Measurements from ENCODE around the gene JPT2. TPM values are rescaled to one million over a fixed set of nuclear protein-coding genes. Genes with fewer than 3 reads are reported as not detected.

JPT2 gene
- total and polyA plus RNA-seq, 3 donors from 2014 or later, result 25.8 to 45.2 (median 27.9) TPM

GRCh38 chr16:1743376-1744337 lies 65.6 kb downstream of the JPT2 start:
- WGBS, 2 donors, result 87 to 96% methylated on average over 18 to 32 of the region's 32 CpGs

GRCh38 chr16:1744338-1744840 lies 66.3 kb downstream of the JPT2 start:
- TF ChIP-seq CTCF (IDR thresholded peaks at IDR 0.05) (no peak), POLR2A (IDR thresholded peaks at IDR 0.05) (no peak)

More at GRCh38 chr16:1743376-1744337, 65.6 kb downstream of the JPT2 start:
- Histone ChIP-seq H3K4me1 (no peaks in the 10 kb centered on the region), H3K27ac (no peak overlapping the region), H3K27me3 (no peaks in the 10 kb centered on the region), H3K36me3 (ENCODE audit: low read depth, missing control alignments) (no peaks in the 10 kb centered on the region), H3K4me3 (no peak overlapping the region), H3K9me3 (no peaks in the 10 kb centered on the region)
- intact Hi-C loops (cut with DNase I; ENCODE audit: low total_unique reads), result no loop called here
- TF ChIP-seq POLR2A (IDR thresholded peaks at IDR 0.05) (no peak), CTCF (IDR thresholded peaks at IDR 0.05) (no peak)
- no peak for DNase-seq

DNA sequence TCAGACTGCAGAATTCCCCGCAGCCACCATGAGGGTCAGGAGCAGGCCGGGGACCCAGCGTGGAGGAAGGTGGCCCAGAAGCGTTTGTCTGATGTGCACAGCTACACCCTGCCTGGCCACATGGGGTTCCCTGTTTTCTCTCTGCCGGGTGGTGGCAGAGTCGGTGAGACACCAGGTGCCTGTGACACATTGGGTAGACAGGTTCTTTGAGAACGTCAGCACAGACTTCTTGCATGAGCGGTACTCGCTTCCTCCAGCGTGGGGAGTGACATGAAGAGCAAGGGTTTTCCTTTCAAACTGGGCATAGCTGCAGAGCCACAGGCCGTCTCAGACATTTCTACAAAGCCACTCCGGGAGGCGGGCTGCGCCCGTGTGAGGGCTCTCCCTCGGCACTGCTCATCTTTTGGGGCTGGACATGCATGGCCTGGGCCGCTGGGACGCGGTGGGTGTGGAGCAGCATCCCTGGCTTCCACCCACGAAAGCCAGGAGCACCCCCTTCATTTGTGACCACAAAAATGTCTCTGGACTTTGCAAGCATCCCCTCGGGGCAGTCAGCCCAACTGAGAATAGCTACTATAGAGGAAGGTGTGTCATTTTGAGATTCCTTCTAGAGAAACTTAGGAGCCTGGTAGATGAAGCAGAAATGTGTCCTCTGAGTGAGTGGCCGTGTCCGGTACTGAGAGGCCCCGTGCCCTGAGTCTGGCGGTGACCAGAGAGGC lies 67.3 kb downstream of the JPT2 start:
- H3K27me3 ChIP-seq, result no peaks in the 10 kb centered on the region
- H3K4me1 ChIP-seq, result no peaks in the 10 kb centered on the region
- WGBS, 2 donors, result 92 to 94% methylated on average over 20 to 25 of the region's 25 CpGs
- H3K36me3 ChIP-seq (ENCODE audit: low read depth, missing control alignments), result no peaks in the 10 kb centered on the region
- no peak overlapping the region for H3K27ac ChIP-seq
- H3K9me3 ChIP-seq, result no peaks in the 10 kb centered on the region
- H3K4me3 ChIP-seq, result no peak overlapping the region
- intact Hi-C loops (cut with DNase I; ENCODE audit: low total_unique reads), result no loop called here
- TF ChIP-seq CTCF (IDR thresholded peaks at IDR 0.05) (no peak), POLR2A (IDR thresholded peaks at IDR 0.05) (no peak)
- DNase-seq, result no peak

More at GRCh38 chr16:1744338-1744840, 66.3 kb downstream of the JPT2 start:
- no peaks in the 10 kb centered on the region for H3K4me1 ChIP-seq
- H3K9me3 ChIP-seq, result no peaks in the 10 kb centered on the region
- H3K36me3 ChIP-seq (ENCODE audit: low read depth, missing control alignments), result no peaks in the 10 kb centered on the region
- H3K4me3 ChIP-seq, result no peak overlapping the region
- H3K27ac ChIP-seq, result no peak overlapping the region
- no peaks in the 10 kb centered on the region for H3K27me3 ChIP-seq
- no peak for DNase-seq
- intact Hi-C loops (cut with DNase I; ENCODE audit: low total_unique reads), result no loop called here
- 92% methylated on average over 15 to 24 of the region's 24 CpGs for WGBS, 2 donors

DNA sequence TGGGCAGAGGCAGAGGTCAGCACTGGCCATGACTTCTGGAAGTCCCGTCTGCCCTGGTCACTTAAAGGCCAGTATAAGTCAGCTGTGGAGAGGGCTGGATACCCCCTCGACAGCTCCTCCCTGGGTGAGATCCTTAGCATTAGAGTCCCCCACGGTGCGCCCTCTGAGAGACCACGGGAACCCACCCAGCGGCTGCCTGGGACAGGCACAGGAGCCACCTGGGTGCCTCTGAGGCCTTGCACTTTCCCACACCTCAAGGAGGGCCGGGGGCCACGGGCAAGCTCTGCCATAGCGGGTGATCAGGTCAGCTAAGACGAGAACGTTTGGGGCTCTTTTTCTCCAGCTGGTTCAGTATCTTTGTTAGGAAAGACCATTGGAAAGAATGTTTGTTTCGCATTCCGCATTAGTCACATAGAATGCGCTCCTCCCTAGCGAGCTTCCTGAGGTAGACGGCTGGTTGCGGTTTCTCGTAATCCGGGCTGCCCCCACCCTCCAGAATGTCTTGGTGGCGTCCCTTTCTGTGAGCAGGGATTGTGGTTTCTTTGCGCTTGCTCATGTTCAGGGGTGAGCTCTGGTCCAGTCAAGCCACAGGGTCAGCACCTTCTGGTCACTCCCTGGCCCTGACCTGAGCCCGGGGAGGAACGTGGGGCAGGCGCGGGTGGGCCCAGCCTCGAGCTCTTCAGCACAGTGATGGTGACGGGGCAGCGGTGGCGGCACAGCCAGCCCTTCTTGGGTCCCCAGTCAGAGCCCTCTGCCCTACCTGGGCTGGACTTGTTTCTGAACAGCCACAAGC lies 68.0 kb downstream of the JPT2 start:
- Histone ChIP-seq H3K9me3 (no peaks in the 10 kb centered on the region), H3K27me3 (no peaks in the 10 kb centered on the region), H3K36me3 (ENCODE audit: low read depth, missing control alignments) (no peaks in the 10 kb centered on the region), H3K4me3 (no peak overlapping the region), H3K4me1 (no peaks in the 10 kb centered on the region), H3K27ac (no peak overlapping the region)
- no peak for DNase-seq
- intact Hi-C loops (cut with DNase I; ENCODE audit: low total_unique reads), result no loop called here
- TF ChIP-seq POLR2A (IDR thresholded peaks at IDR 0.05) (no peak), CTCF (IDR thresholded peaks at IDR 0.05) (no peak)
- WGBS, 2 donors, result 93% methylated on average over 28 to 29 of the region's 29 CpGs
